ENCODE data around the gene SUCLG2. TPM values are rescaled to one million over a fixed set of nuclear protein-coding genes. Genes with fewer than 3 reads are reported as not detected.

SUCLG2 gene
- total RNA-seq, 1 donor from 2014 or later = 20.8 TPM

GRCh38 chr3:67601385-67601784, 53.0 kb downstream of the SUCLG2 start:
- Histone ChIP-seq H3K4me3 (ENCODE audit: insufficient read depth, low read depth, low read length) (no peak overlapping the region), H3K79me2 (ENCODE audit: insufficient read depth, low read length) (peaks cover 3% of the 10 kb centered on the region), H3K4me1 (ENCODE audit: insufficient read depth, low read length) (peaks cover 6% of the 10 kb centered on the region), H3K4me2 (ENCODE audit: low read length) (no peak overlapping the region), H3K27me3 (ENCODE audit: insufficient read depth, low read length) (no peaks in the 10 kb centered on the region), H4K20me1 (ENCODE audit: insufficient read depth, low read length) (peaks cover 3% of the 10 kb centered on the region), H3K9ac (ENCODE audit: low read length) (no peak overlapping the region), H3K9me3 (ENCODE audit: insufficient read depth, low read depth, low read length) (no peaks in the 10 kb centered on the region), H3K36me3 (ENCODE audit: insufficient read depth, low read length) (no peaks in the 10 kb centered on the region), H2AFZ (ENCODE audit: low read depth, low read length) (no peak overlapping the region), H3K27ac (ENCODE audit: low read depth, low read length) (no peak overlapping the region)
- H3K27me3 Mint-ChIP-seq (ENCODE audit: low read depth, unreplicated experiment) = no peaks in the 10 kb centered on the region
- FAIRE-seq (no peak), DNase-seq (ENCODE audit: low read depth) (no peak)
- peaks cover 18% of the 10 kb centered on the region for H3K4me1 Mint-ChIP-seq (ENCODE audit: low read depth, unreplicated experiment)
- no peaks in the 10 kb centered on the region for H3K9me3 Mint-ChIP-seq (ENCODE audit: unreplicated experiment)
- no peak overlapping the region for H3K4me3 Mint-ChIP-seq (ENCODE audit: unreplicated experiment)
- TF ChIP-seq EZH2 (IDR thresholded peaks at IDR 0.05; ENCODE audit: insufficient read depth, low read length) (no peak), CTCF (IDR thresholded peaks at IDR 0.05; ENCODE audit: insufficient read depth, low read depth, low read length) (no peak)
- H3K27ac Mint-ChIP-seq (ENCODE audit: unreplicated experiment) = no peak overlapping the region
- H3K36me3 Mint-ChIP-seq (ENCODE audit: low read depth, unreplicated experiment) = peaks cover 7% of the 10 kb centered on the region

- Mint-ChIP-seq H3K9me3 (ENCODE audit: unreplicated experiment) (no peaks in the 10 kb centered on the region), H3K4me1 (ENCODE audit: low read depth, unreplicated experiment) (peaks cover 8% of the 10 kb centered on the region), H3K4me3 (ENCODE audit: unreplicated experiment) (no peak overlapping the region), H3K27ac (ENCODE audit: unreplicated experiment) (no peak overlapping the region), H3K27me3 (ENCODE audit: low read depth, unreplicated experiment) (no peaks in the 10 kb centered on the region), H3K36me3 (ENCODE audit: low read depth, unreplicated experiment) (peaks cover 7% of the 10 kb centered on the region)
- no peak overlapping the region for H3K27ac ChIP-seq (ENCODE audit: low read depth, low read length)
- DNase-seq (ENCODE audit: low read depth) (no peak), FAIRE-seq (no peak)
- H3K9ac ChIP-seq (ENCODE audit: low read length) = no peak overlapping the region
- H3K4me3 ChIP-seq (ENCODE audit: insufficient read depth, low read depth, low read length) = no peak overlapping the region
- no peaks in the 10 kb centered on the region for H3K4me1 ChIP-seq (ENCODE audit: insufficient read depth, low read length)
- H3K27me3 ChIP-seq (ENCODE audit: insufficient read depth, low read length) = no peaks in the 10 kb centered on the region
- H4K20me1 ChIP-seq (ENCODE audit: insufficient read depth, low read length) = peaks cover 3% of the 10 kb centered on the region
- no peaks in the 10 kb centered on the region for H3K36me3 ChIP-seq (ENCODE audit: insufficient read depth, low read length)
- H3K9me3 ChIP-seq (ENCODE audit: insufficient read depth, low read depth, low read length) = no peaks in the 10 kb centered on the region
- H3K79me2 ChIP-seq (ENCODE audit: insufficient read depth, low read length) = peaks cover 3% of the 10 kb centered on the region
- no peak overlapping the region for H2AFZ ChIP-seq (ENCODE audit: low read depth, low read length)
- no peak overlapping the region for H3K4me2 ChIP-seq (ENCODE audit: low read length)
- TF ChIP-seq CTCF (IDR thresholded peaks at IDR 0.05; ENCODE audit: insufficient read depth, low read depth, low read length) = no peak
- TF ChIP-seq EZH2 (IDR thresholded peaks at IDR 0.05; ENCODE audit: insufficient read depth, low read length) = no peak
These were observed 54.6 kb downstream of the SUCLG2 start for GRCh38 chr3:67599821-67600220.

DNA sequence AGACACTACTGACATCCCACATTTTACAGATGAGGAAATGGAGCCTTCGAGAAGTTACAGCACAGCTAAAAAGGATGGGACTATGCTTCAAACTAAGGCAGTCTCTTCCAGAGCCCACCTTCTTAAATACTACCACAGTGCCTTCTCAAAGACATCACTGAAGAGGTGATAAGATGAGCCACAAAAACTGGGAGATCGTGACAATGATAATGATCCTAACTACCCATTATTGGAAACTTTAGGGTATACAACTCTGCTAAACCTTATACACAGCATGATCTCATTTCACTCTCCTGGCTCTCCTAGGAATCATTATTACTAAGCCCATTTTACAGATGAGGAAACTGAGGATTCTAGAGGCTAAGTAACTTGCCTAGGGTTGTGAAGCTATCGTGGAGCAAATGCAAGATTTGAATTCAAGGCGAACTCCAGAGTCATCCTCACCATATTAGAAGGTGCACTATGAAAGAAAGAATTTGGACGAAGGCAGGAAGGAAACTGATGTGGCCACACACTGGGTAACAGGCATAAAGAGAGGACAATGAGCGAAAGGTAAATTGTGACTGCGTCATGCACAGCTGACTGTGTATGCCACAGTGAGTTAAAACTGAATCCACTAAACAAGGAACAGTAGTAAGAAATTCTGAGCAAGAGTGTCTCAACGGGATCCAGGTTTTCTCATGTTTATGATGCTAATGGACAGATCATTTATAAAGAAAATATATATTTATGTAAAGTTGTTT, 55.4 kb downstream of the SUCLG2 start:
- H3K27ac Mint-ChIP-seq (ENCODE audit: unreplicated experiment) = no peak overlapping the region
- no peak overlapping the region for H3K27ac ChIP-seq (ENCODE audit: low read depth, low read length)
- H2AFZ ChIP-seq (ENCODE audit: low read depth, low read length) = no peak overlapping the region
- no peak overlapping the region for H3K4me2 ChIP-seq (ENCODE audit: low read length)
- peaks cover 7% of the 10 kb centered on the region for H3K36me3 Mint-ChIP-seq (ENCODE audit: low read depth, unreplicated experiment)
- H3K4me3 Mint-ChIP-seq (ENCODE audit: unreplicated experiment) = no peak overlapping the region
- no peak for DNase-seq (ENCODE audit: low read depth)
- peak; percentile 34 for FAIRE-seq
- H3K36me3 ChIP-seq (ENCODE audit: insufficient read depth, low read length) = no peaks in the 10 kb centered on the region
- H3K4me3 ChIP-seq (ENCODE audit: insufficient read depth, low read depth, low read length) = no peak overlapping the region
- H3K79me2 ChIP-seq (ENCODE audit: insufficient read depth, low read length) = peaks cover 4% of the 10 kb centered on the region
- H3K4me1 Mint-ChIP-seq (ENCODE audit: low read depth, unreplicated experiment) = peaks cover 8% of the 10 kb centered on the region
- no peak for TF ChIP-seq EZH2 (IDR thresholded peaks at IDR 0.05; ENCODE audit: insufficient read depth, low read length)
- TF ChIP-seq CTCF (IDR thresholded peaks at IDR 0.05; ENCODE audit: insufficient read depth, low read depth, low read length) = no peak
- no peak overlapping the region for H3K9ac ChIP-seq (ENCODE audit: low read length)
- peaks cover 4% of the 10 kb centered on the region for H4K20me1 ChIP-seq (ENCODE audit: insufficient read depth, low read length)
- H3K9me3 Mint-ChIP-seq (ENCODE audit: unreplicated experiment) = no peaks in the 10 kb centered on the region
- H3K27me3 Mint-ChIP-seq (ENCODE audit: low read depth, unreplicated experiment) = no peaks in the 10 kb centered on the region
- no peaks in the 10 kb centered on the region for H3K9me3 ChIP-seq (ENCODE audit: insufficient read depth, low read depth, low read length)
- no peaks in the 10 kb centered on the region for H3K27me3 ChIP-seq (ENCODE audit: insufficient read depth, low read length)
- no peaks in the 10 kb centered on the region for H3K4me1 ChIP-seq (ENCODE audit: insufficient read depth, low read length)
